CD1c-positive myeloid dendritic cell (primary cell): ENCODE measurements around the gene LGI4.
"Not testable (repeated sequence)": the region's sequence is repeated elsewhere in the genome, so short reads cannot be mapped to it uniquely, and the experiment has no call there.

ENCODE experiments used
- DNase-seq: peaks from one replicate; pipeline ENCODE4 v3.0.0-alpha.2; 2016; ENCODE audit errors: extremely low spot score

The LGI4 gene

GRCh38 chr19:35160629-35161433 is 26.0 kb upstream of the LGI4 start:
- DNase-seq, result no peak

DNA sequence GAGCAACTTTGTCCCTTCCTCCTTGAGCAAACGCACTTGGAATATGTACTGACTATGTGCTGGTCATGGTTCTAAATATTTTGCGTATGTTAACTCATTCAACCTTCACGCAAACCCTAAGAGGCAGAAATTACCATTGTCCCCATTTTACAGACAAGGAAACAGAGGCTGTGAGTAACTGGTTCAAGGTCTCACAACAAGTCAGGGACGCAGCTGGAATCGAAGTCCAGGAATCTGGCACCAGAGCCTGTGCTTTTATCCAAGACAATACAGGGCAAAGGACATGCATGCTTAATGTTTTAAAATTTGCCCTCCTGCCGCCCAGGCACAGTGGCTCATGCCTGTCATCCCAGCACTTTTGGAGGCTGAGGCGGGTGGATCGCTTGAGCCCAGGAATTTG is 24.7 kb upstream of the LGI4 start:
- no peak for DNase-seq

GRCh38 chr19:35157431-35157830 is 22.6 kb upstream of the LGI4 start:
- no peak for DNase-seq

GRCh38 chr19:35156673-35157014 is 21.8 kb upstream of the LGI4 start:
- DNase-seq, result no peak

DNA sequence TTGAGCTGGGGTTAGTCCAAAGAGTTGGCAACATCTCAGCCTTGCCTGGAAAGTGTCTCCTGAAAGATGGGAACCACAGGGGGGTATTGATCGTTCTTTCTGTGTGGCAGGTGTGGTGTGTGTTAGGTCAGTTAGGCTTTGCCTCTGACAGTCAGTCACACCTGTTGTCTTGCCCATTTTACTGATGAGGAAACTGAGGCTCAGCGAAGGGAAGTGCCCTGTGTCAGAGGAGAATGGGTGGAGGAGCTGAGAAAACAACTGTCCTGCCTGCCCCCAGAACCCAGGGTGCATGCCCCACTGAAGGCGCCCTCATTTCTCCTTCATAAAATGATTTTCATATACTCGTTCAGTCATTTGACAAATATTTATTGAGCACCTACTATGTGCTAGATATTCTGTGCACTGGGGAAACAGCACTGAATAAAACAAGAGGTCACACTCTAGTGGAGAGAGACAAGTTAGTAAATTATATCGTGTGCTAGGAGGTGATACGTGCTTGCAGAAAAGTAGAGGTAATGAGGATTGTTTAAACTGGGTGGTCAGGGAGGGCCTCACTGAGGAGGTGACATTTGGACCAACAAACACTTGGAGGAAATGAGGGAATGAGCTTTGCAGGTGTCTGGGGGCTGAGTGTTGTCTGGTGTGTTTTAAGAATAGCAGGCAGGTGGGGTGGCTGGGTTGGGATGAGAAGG is 21.3 kb upstream of the LGI4 start:
- DNase-seq, result no peak

- peak; percentile 55 for DNase-seq
Observed at GRCh38 chr19:35155441-35155840, 20.6 kb upstream of the LGI4 start.

GRCh38 chr19:35154525-35155406 is 19.9 kb upstream of the LGI4 start, which contains the start of gene FXYD5:
FXYD5 (plus strand) TSS chr19:35154735; CDS start chr19:35155551, 816 bp downstream.
- peak; percentile 84 for DNase-seq

DNA sequence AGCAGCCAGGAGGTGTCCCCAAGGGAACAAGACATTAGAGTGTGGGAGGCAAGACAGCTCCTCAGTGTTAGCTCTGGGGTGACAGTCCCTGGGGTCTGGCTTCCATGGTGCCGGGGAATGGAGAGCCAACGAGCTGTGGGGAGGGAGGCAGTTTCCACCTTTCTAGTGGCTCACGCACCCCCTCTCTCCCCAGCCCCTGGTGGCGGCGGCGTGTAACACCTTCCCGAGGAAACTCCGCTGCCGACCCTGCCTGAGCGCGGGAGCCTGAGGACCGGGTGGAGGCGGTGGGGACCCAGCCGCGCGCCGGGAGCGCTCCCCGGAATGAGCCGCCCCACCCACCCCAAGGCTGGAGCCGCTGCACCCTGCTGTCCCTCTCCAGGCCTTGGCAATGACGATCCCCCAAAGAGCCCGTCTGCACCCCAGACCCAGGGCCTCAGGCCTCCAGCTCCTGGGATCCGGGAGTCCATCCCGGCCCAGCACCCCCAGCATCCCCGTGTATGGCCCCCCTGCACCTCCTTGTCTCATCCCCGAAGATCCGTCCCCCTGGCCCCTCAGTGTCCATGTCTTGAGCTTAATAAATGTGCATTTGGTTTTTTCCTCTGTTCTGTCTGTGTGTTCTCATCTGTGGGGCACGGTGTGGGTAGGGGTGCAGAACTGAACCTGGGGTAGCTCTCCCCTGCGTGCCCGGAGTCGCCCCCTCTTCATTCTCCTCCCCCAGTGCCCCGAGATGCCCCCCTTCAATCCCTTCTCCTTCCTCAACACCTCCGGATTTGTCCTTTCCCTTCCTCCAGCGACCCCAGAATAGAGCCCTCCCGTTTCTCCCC is 19.1 kb upstream of the LGI4 start:
- DNase-seq, result peak; percentile 52

GRCh38 chr19:35153129-35153522 is 18.3 kb upstream of the LGI4 start:
- not testable (repeated sequence) for DNase-seq

- no peak for DNase-seq
Observed at GRCh38 chr19:35151273-35152065, 16.6 kb upstream of the LGI4 start.

DNA sequence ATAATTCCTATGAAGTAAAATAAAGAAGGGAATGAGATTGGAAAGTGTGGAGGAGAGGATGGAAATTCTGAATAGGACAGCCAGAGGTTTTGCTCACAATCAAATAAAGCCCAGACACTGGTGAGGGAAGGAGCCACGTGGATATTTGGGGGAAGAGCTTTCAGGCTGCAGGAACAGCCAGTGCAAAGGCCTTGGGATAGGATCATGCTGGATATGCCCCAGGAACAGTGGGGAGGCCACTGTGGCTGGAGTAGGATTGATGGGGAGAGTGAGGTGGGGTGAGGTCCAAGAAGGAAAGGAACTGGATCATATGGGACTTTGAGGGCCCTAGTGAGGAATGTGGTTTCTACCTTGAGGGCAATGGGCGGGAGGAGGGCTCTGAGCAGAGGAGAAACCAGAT is 15.6 kb upstream of the LGI4 start:
- no peak for DNase-seq

DNA sequence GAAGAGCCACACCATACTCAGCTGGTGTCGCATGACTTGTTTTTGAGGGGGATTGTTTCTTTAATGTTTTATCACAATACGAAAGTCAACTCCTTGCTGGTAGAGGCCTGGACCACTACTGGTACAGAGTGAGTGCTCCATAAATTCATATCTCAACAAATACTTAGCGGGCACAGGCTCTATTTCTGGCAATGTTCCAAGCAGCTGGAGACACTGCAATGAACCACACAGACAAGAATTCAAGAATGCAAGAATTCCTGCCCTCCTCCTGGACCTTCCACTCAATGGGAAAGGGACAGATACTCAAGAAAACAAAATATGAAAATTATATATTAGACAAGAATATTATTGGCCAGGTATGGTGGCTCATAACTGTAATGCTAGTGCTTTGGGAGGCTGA is 14.6 kb upstream of the LGI4 start:
- no peak for DNase-seq

- peak; percentile 45 for DNase-seq
Observed at GRCh38 chr19:35146746-35147459, 12.0 kb upstream of the LGI4 start.

DNA sequence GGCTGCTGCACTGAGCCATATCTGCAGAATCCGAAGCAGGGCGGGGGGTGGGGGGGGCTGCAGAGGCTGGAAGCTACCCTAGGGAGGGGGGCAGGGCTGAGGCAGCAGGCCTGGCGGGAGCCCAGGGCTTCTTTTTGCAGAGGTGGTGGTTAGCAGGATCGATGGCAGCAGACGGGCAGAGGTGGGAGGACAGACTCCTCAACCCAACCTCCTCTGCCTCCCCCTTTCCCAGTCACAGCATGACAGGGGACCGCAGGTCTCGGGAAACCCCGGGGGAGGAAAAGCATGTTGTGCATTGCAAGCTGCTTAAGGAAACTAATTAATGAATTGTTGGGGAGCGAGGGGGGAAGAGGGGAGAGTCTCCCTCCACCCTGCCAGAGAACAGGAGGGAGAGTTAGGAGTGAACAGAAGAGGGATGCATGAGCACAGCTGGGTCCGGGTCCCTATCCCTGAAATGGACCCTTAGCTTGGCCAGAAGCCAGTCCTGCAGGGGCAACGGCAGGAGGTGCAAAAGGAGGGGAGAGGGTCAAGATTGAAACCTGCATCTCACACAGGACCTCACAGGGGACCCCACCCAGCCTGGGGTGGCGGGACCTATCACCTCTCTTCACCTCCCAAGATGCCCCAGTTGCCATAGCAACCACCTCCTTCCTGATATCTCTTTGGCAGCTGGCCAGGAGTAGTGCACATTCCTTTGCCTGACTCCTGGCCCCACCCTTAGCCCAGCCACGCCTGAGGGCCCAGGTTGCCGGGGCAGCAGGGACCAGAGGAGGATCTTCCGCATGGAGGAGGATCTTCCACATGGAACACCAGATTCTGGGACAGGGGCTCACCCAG is 10.0 kb upstream of the LGI4 start:
- DNase-seq, result peak; percentile 33

DNA sequence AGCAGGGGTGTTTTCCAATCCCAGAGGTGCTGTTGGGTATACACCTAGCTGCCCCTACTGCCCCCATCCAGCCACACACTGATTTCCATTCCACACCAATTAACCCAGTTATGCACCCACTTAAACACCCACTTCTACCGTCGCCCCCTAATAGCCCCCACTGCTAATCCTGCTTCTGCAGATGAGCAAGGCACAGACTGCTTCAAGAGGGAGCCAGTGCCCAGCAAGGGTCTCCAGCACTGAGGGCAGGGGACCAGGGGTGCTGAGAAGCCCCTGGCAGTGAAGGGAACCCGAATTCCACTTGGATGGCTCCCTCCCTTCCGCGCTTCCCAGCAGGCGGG is 9.4 kb upstream of the LGI4 start:
- no peak for DNase-seq

GRCh38 chr19:35143818-35144217 is 9.0 kb upstream of the LGI4 start:
- no peak for DNase-seq

DNA sequence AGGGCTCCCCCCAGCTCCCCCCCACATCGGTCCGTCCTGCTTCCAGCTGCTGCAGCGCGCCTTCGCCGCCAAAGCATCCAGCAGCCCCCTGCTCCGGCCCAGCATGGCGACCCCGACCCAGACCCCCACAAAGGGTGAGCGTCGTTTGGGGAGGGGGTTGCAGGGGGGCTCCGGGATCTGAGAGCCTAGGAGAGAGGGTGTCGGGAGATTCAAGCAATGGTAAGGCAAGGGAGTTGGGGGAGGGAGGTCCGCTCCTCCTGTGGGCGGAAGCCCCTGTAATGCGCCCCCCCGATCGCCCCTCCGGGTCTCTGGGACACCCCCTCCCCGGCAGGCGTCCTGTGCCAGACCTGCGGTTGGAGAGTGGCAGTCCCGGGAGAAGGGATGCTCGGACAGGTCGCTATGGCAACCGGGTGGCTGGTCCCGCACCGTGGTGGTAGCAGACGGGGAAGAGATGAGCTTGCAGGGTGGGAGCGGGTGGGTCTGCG is 8.4 kb upstream of the LGI4 start, which contains the start of gene FXYD7:
Gene FXYD7 (plus strand): TSS at position 25 of the 485 bp plus-strand sequence. CDS start 79 bp downstream, at position 104.
- no peak for DNase-seq

- peak; percentile 56 for DNase-seq
Observed at GRCh38 chr19:35142606-35143230, 7.9 kb upstream of the LGI4 start.
